Left lung (tissue), 10 donors: ENCODE measurements around the gene HOXA10. TPM values are rescaled to one million over a fixed set of nuclear protein-coding genes. Genes with fewer than 3 reads are reported as not detected.
A peak's percentile ranks its signal among the peaks of the same experiment; 100 is the strongest.

Experiments
- ATAC-seq: fragments of 200-7000 bp; cut with Tn5 transposase; one replicate; pipeline ENCODE4 v1.9.1; 2020; ENCODE audit warnings: moderate library complexity
- DNase-seq, 4 donors: peaks; one replicate each; pipeline ENCODE4 v3.0.0-alpha.2; 2013 to 2020
- H3K27ac ChIP-seq, 2 donors: fragments of 200-600 bp; sonication (generic) in 1 of 2; one replicate each; pipeline versions ENCODE4 v1.5.0 to v1.8.0; 2020 to 2021
- H3K27me3 ChIP-seq, 2 donors: fragments of 200-600 bp; sonication (generic) in 1 of 2; one replicate each; pipeline versions ENCODE4 v1.5.0 to v1.8.0; 2020 to 2021
- H3K36me3 ChIP-seq, 2 donors: fragments of 200-600 bp; sonication (generic) in 1 of 2; one replicate each; pipeline versions ENCODE4 v1.5.0 to v1.8.0; 2020 to 2021
- H3K4me1 ChIP-seq, 2 donors: fragments of 200-600 bp; one replicate each; pipeline ENCODE4 v1.8.0; 2021
- H3K4me3 ChIP-seq, 2 donors: fragments of 200-600 bp; sonication (generic) in 1 of 2; one replicate each; pipeline versions ENCODE4 v1.5.0 to v1.8.0; 2020 to 2021; ENCODE audit warnings: mild to moderate bottlenecking in 1 of 2
- H3K9me3 ChIP-seq, 2 donors: fragments of 200-600 bp; sonication (generic) in 1 of 2; one replicate each; pipeline versions ENCODE4 v1.5.0 to v1.8.0; 2020 to 2021
- intact Hi-C, 2 donors: fragments of 100-400 bp; cut with DNase I; formaldehyde crosslinking; loops; one replicate each; pipeline versions ENCODE4 v1.11.2 to v1.14.2; 2022
- polyA plus RNA-seq, 6 donors: library from polyadenylated mRNA; unstranded; fragments of 120-200 nt; gene quantifications; one replicate each; pipeline ENCODE4 v1.2.1, GENCODE V29; 2013; ENCODE audit not compliant: insufficient read length in 6 of 6
- total RNA-seq, 2 donors: library from RNA; stranded (reverse); fragmentation: NEBNext Ultra II Directional; extraction: Animal tissue kit (Norgen Biotek cat#: 25700); gene quantifications; one replicate each; pipeline ENCODE4 v1.2.1, GENCODE V29; 2021
- TF ChIP-seq, protein P1 (sequence below), 2 donors: fragments of 200-600 bp; sonication (generic) in 1 of 2; IDR thresholded peaks; one replicate each; pipeline versions ENCODE4 v1.5.0 to v1.8.0; 2021; ENCODE audit warnings: antibody characterized with exemption in 2 of 2
- donor health status: DM: no; HTN: yes; CAD: no.
- donor health status: DM: no; HTN: no; CAD: no.

Gene HOXA10
- total and polyA plus RNA-seq, 8 donors = 0.34 to 1.3 (median 0.41) TPM; not detected in 1

DNA sequence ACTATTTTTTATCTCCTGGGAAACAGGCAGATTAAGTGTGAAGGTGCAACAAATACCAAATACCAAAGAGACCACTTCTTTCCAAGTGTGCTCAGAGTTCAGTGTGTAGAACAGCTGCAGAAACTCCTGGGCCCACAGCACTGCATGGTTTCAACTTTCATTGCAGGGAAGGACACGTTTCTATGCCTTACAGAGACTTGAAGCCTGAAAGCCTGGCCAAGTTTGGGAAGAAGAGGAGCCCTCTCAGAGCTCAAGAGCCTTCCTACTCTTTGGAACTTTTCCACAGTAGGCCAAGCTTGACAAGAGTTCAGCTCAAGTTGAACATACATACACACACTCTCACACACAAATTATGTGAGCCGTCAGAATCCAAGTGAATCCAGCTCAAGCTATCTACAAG lies 46.1 kb downstream of the HOXA10 start:
- DNase-seq (peak in 2 of 4 donors; percentile 91 to 96), ATAC-seq (no peak)
- intact Hi-C loops = no loop called here
- Histone ChIP-seq H3K4me3 (no peak overlapping the region), H3K36me3 (no peaks in the 10 kb centered on the region), H3K9me3 (no peaks in the 10 kb centered on the region), H3K4me1 (peaks cover 6 to 28% of the 10 kb centered on the region in 2 donors), H3K27ac (peak overlapping the region in 1 of 2 donors; percentile 34), H3K27me3 (peaks cover 0 to 97% of the 10 kb centered on the region in 2 donors)
- TF ChIP-seq, protein P1, sequence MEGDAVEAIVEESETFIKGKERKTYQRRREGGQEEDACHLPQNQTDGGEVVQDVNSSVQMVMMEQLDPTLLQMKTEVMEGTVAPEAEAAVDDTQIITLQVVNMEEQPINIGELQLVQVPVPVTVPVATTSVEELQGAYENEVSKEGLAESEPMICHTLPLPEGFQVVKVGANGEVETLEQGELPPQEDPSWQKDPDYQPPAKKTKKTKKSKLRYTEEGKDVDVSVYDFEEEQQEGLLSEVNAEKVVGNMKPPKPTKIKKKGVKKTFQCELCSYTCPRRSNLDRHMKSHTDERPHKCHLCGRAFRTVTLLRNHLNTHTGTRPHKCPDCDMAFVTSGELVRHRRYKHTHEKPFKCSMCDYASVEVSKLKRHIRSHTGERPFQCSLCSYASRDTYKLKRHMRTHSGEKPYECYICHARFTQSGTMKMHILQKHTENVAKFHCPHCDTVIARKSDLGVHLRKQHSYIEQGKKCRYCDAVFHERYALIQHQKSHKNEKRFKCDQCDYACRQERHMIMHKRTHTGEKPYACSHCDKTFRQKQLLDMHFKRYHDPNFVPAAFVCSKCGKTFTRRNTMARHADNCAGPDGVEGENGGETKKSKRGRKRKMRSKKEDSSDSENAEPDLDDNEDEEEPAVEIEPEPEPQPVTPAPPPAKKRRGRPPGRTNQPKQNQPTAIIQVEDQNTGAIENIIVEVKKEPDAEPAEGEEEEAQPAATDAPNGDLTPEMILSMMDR (IDR thresholded peaks at IDR 0.05) = no peak

DNA sequence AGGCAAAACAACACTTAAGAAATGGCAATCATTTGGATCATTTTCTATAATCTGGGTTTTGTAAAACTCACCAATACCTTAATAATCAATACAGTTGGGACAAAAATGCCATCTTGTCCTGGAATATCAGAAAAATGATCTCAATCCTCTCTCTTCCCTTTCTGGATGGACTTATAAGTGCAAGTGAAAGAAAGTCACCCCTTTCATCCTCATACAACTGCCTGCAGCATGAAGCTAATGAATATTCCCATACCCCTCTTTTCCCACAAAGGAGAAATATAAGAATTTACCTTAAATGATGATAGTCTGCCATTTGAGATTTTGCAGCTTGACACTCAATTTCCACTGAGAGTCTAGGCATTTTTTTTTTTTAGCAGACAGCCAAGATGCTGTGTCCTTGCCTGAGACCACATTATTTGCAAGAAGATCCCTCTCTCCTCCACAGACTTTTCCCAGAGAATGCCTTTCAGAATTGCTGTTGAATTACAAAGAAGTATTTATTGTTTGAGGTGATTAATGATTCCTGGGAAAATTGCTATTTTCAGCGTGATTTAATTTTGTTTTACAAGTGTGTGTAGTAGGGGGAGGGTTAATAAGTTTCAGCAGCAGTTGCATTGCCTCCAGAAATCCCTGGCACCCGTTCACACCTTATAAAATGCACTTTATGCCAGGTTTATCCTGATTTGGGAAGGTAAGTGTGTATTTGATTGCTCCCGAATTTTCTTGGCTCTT lies 47.4 kb downstream of the HOXA10 start:
- ATAC-seq (no peak), DNase-seq (no peak)
- H3K27me3 ChIP-seq = peaks cover 0 to 97% of the 10 kb centered on the region in 2 donors
- H3K4me3 ChIP-seq = no peak overlapping the region
- no peaks in the 10 kb centered on the region for H3K36me3 ChIP-seq
- no peaks in the 10 kb centered on the region for H3K9me3 ChIP-seq
- H3K4me1 ChIP-seq = peaks cover 6 to 30% of the 10 kb centered on the region in 2 donors
- intact Hi-C loops = no loop called here
- TF ChIP-seq, protein P1 (IDR thresholded peaks at IDR 0.05) = no peak
- no peak overlapping the region for H3K27ac ChIP-seq

DNA sequence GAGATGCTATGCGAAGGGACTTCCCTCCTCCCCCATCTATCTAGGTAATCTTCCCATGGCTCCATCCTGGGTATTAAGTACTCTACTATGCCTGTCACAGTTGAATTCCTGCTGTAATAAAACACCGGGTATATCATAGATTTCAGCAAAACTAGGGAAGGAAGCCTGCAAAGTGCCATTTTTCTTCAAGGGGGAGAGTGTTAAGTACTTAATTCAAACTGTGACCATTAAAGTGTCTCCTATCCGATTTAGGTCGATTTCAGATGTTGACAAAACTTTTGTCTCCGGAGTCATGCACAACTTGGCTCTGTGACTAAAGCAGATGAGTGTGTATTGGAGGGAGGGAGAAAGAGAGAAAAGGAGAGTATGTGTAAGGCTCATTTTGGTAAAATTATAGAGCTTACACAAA lies 48.1 kb downstream of the HOXA10 start:
- H3K4me1 ChIP-seq = peaks cover 6 to 25% of the 10 kb centered on the region in 2 donors
- TF ChIP-seq, protein P1 (IDR thresholded peaks at IDR 0.05) = no peak
- H3K4me3 ChIP-seq = no peak overlapping the region
- H3K9me3 ChIP-seq = no peaks in the 10 kb centered on the region
- ATAC-seq (no peak), DNase-seq (no peak)
- intact Hi-C loops = no loop called here
- H3K27ac ChIP-seq = peak overlapping the region in 1 of 2 donors; percentile 71
- H3K36me3 ChIP-seq = no peaks in the 10 kb centered on the region
- H3K27me3 ChIP-seq = peaks cover 0 to 91% of the 10 kb centered on the region in 2 donors

DNA sequence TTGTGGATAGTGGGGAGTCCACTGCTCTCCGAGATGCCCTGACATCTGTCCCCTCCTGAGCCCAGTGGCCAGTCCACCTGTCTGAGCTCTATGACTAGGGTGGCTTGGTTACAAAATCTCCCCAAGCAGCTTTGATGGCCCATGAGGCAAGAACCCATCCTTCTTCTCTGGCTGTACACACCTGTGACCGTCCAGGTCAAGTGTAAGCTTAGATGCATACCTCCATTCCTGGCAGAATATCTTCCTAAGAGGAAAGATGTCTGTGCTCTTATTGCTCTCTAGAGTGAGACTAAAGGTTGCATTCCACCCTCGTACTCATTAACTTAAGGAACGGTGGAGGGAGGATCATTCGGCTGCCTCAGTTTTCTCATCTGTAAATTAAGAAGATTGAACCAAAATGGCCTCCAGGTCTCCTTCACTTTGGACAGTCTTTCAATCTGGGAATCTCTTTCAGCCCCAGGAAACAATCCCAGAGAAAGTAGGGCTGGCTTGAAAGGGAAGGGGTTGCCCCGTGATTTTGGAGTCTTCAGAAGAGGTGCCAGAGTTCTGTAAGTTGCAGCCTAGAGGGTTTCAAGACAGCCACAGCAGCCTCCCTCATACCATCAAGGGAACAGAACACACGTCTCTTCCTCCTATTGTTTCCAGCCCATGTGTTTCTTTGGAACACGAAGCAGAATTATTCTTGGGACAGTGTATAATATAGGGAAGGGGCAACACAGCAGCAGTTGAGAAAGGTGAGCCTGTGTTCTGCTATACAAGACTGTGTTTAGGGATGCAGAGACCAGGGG lies 49.0 kb downstream of the HOXA10 start:
- H3K4me3 ChIP-seq = no peak overlapping the region
- peaks cover 8 to 25% of the 10 kb centered on the region in 2 donors for H3K4me1 ChIP-seq
- H3K9me3 ChIP-seq = no peaks in the 10 kb centered on the region
- no peak for DNase-seq
- TF ChIP-seq, protein P1 (IDR thresholded peaks at IDR 0.05) = no peak
- peaks cover 0 to 90% of the 10 kb centered on the region in 2 donors for H3K27me3 ChIP-seq
- H3K27ac ChIP-seq = peak overlapping the region; percentile 71 to 83
- no peaks in the 10 kb centered on the region for H3K36me3 ChIP-seq
- intact Hi-C loops = no loop called here
- ATAC-seq = no peak
